H1 (cell line): ENCODE measurements around the gene DNAL4.

Experiments used
- CHD1 ChIP-seq: IDR thresholded peaks from 2 replicates; pipeline ENCODE4 v1.6.1; 2012; ENCODE audit warnings: low read depth, low read length, improper control_type of control experiment
- EZH2 ChIP-seq: fragments of 200-600 bp; sonication (generic); IDR thresholded peaks from 2 replicates; pipeline ENCODE4 v1.7.1; 2012; ENCODE audit warnings: low read depth, mild to moderate bottlenecking, moderate library complexity, low read length, inconsistent platforms; ENCODE audit not compliant: severe bottlenecking
- HDAC2 ChIP-seq, 2 experiments: fragments of 300-600 bp in 1 of 2; sonication (generic) in 1 of 2; IDR thresholded peaks; 2 replicates each; pipeline ENCODE4 v1.6.1; 2011 to 2012; ENCODE audit warnings: low read depth in 2 of 2, low read length in 2 of 2, mild to moderate bottlenecking in 2 of 2, moderate library complexity in 2 of 2, borderline replicate concordance in 1 of 2, inconsistent platforms in 1 of 2
- JUND ChIP-seq: IDR thresholded peaks from 2 replicates; pipeline ENCODE4 v1.6.1; 2011; ENCODE audit warnings: mild to moderate bottlenecking, improper control_type of control experiment, low read length
- KDM4A ChIP-seq: IDR thresholded peaks from one replicate; pipeline ENCODE4 v1.7.1; 2012; ENCODE audit warnings: low read depth, mild to moderate bottlenecking, moderate library complexity, low read length, inconsistent platforms; ENCODE audit not compliant: severe bottlenecking
- POLR2A ChIP-seq, 2 experiments: IDR thresholded peaks; 1 replicate in 1 of 2; 2 replicates in 1 of 2; pipeline ENCODE4 v1.6.1; 2011; ENCODE audit warnings: low read depth in 2 of 2, low read length in 2 of 2, mild to moderate bottlenecking in 2 of 2; ENCODE audit errors: control extremely low read depth in 1 of 2
- POLR2AphosphoS5 ChIP-seq: IDR thresholded peaks from 2 replicates; pipeline ENCODE4 v1.6.1; 2011; ENCODE audit warnings: low read depth, low read length
- SIX5 ChIP-seq: IDR thresholded peaks from 2 replicates; pipeline ENCODE4 v1.6.1; 2011; ENCODE audit warnings: mild to moderate bottlenecking, low read depth, low read length
- TF ChIP-seq, protein P1 (sequence below), 3 experiments: IDR thresholded peaks; 1 replicate in 2 of 3; 2 replicates in 1 of 3; pipeline versions ENCODE4 v1.5.1 to v1.6.1; 2011; ENCODE audit warnings: low read length in 3 of 3, mild to moderate bottlenecking in 3 of 3, inconsistent platforms in 2 of 3, low read depth in 1 of 3, moderate library complexity in 1 of 3; ENCODE audit not compliant: insufficient read depth in 1 of 3; ENCODE audit errors: control extremely low read depth in 1 of 3

DNA sequence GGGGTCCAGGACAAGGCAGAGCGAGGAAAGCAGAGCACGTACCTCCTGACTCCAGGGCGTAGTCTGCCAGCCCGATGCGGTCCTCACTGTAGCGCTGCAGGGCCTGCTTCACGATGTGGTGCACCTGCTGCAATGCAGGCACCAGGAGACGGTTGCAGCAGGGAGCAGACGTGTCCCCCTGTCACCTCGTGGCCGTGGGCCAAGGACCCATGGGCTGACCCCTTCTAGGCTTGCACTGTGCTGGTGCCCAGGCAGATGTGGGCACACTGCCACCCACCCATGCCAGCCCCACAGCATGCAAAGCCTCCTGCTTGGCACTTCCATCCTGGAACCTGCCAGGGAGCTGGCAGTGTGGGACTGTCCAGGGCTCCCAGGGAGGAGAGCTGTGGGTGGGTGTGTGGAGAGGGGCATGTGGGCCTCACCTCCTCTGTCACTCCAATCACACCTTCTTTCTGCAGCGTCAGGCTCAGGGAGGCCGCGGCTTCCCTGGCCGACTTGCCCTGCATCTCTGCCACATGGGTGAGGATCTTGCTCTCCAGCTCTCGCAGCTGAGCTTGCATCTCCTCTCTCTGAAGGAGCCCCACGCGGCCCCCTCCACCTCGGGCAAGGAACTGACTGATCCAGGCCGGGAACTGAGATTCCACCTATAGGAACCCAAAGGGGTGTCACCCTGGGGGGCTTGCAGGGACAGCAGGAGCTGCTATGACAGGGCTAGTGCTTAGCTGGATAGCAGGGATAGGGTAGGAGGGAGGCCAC lies 54.5 kb downstream of the DNAL4 start:
- TF ChIP-seq, protein P1, sequence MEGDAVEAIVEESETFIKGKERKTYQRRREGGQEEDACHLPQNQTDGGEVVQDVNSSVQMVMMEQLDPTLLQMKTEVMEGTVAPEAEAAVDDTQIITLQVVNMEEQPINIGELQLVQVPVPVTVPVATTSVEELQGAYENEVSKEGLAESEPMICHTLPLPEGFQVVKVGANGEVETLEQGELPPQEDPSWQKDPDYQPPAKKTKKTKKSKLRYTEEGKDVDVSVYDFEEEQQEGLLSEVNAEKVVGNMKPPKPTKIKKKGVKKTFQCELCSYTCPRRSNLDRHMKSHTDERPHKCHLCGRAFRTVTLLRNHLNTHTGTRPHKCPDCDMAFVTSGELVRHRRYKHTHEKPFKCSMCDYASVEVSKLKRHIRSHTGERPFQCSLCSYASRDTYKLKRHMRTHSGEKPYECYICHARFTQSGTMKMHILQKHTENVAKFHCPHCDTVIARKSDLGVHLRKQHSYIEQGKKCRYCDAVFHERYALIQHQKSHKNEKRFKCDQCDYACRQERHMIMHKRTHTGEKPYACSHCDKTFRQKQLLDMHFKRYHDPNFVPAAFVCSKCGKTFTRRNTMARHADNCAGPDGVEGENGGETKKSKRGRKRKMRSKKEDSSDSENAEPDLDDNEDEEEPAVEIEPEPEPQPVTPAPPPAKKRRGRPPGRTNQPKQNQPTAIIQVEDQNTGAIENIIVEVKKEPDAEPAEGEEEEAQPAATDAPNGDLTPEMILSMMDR (IDR thresholded peaks at IDR 0.05; ENCODE audit: control extremely low read depth in 1 of 3, insufficient read depth in 1 of 3, low read depth in 1 of 3, low read length in 3 of 3), result no peak
- TF ChIP-seq JUND (no peak), KDM4A (no peak), CHD1 (no peak), SIX5 (no peak), EZH2 (no peak), HDAC2 (IDR thresholded peaks at IDR 0.05; ENCODE audit: borderline replicate concordance in 1 of 2, low read depth in 2 of 2, low read length in 2 of 2) (no peak), POLR2A (IDR thresholded peaks at IDR 0.05; ENCODE audit: control extremely low read depth in 1 of 2, low read depth in 2 of 2, low read length in 2 of 2) (no peak), POLR2AphosphoS5 (no peak)
